Stimulated activated memory B cell treated with anti-CD40 and anti-IgM and Interleukin-4, amounts not matched to agents 10 μg/mL and 1 μg/mL and 100 μg/mL, for 72 hours (primary cell): ENCODE data around the gene TMEM81.

Source experiments
- ATAC-seq: fragments of 150-1000 bp; cut with Tn5 transposase; 2 replicates; pipeline ENCODE4 v1.10.0; 2021
- H3K27ac Mint-ChIP-seq: one replicate; pipeline ENCODE4 v1.8.0; 2022; ENCODE audit warnings: mild to moderate bottlenecking, mixed read lengths
- H3K27me3 Mint-ChIP-seq: one replicate; pipeline ENCODE4 v1.8.0; 2022; ENCODE audit warnings: mixed read lengths
- H3K36me3 Mint-ChIP-seq: one replicate; pipeline ENCODE4 v1.8.0; 2022; ENCODE audit warnings: mixed read lengths
- H3K4me1 Mint-ChIP-seq: one replicate; pipeline ENCODE4 v1.8.0; 2022; ENCODE audit warnings: mixed read lengths
- H3K4me3 Mint-ChIP-seq: one replicate; pipeline ENCODE4 v1.8.0; 2022; ENCODE audit warnings: mild to moderate bottlenecking, moderate library complexity, mixed read lengths
- H3K9me3 Mint-ChIP-seq: one replicate; pipeline ENCODE4 v1.8.0; 2022; ENCODE audit warnings: mixed read lengths

TMEM81 gene

DNA sequence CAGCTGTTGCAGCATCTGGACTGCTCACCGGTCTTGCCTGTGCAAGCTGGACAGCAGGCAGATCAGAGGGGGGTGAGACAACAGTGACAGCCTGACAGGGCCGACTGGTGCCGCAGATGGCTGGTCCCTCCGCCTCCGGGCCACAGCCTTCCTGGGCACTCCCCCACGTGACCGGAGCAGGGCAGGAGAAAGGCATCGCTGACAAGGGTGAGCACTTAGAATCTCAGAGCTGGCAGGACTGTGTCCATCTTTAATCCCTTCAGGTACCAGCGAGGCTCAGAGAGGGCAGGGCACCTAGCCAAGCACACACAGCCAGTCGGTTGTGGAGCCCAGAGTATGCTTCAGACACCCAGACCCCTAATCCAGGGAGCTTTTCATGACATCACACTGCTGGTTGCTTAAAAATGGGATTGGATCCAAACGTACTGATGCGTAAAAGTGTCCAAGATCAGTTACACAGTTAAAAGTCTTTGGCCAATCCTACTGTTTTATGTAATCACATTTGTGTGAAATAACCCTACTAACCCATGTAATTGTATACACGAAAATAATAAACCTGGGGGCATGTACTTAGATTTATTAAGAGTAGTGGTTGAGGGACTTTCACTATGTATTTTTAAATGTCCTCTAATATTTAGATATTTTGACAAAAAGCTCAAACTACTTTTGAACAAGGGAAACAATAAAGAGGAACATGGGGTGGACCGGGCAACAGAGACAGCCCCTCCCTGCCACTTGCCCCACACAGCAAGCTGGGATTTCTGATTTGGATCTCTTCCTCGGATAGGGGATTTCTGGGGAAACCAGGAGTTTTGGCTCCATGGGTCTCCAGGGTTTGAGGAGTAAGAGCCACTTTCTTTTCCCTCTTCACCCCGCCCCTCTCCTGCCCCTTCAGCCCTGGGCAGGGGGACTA is 42.0 kb downstream of the TMEM81 start:
- Mint-ChIP-seq H3K36me3 (no peaks in the 10 kb centered on the region), H3K27ac (no peak overlapping the region), H3K27me3 (peaks cover 52% of the 10 kb centered on the region), H3K4me1 (no peaks in the 10 kb centered on the region), H3K4me3 (no peak overlapping the region), H3K9me3 (no peaks in the 10 kb centered on the region)
- no peak for ATAC-seq

DNA sequence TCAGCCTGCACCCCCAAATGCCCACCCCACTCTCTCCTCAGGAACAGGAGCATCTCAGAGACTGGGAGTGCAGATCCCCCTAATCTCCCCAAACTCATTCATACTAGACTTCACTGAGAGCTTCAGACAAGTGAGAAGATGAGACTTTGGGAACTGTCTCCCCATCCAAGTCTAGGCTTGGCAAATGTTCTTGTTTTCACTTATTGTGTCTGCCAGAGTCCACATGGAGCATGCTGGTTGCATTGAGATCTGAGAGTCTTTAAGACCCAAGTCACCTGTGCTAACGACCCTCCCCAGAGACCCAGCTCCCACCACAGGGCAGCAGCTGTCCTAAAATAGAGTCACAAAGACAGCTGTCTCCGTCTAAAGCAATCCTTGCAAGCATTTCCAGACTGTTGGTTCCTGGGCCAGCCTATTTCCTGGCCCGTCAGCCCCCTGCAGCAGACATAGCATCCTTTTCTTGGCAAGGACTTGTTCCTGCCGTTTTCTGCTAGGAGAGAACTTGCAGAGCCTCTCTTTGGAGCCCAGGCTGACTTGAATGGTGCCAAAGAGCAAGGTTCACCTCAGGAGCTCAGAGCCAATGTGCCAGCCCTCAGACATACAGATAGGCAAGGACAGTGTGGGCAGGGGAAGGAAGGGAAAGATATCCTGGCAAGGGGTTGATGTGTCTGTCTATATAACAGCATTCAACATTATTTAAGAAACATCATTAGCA is 43.1 kb downstream of the TMEM81 start:
- H3K4me1 Mint-ChIP-seq, result no peaks in the 10 kb centered on the region
- no peaks in the 10 kb centered on the region for H3K9me3 Mint-ChIP-seq
- peaks cover 52% of the 10 kb centered on the region for H3K27me3 Mint-ChIP-seq
- no peak overlapping the region for H3K27ac Mint-ChIP-seq
- H3K4me3 Mint-ChIP-seq, result no peak overlapping the region
- H3K36me3 Mint-ChIP-seq, result no peaks in the 10 kb centered on the region
- ATAC-seq, result no peak

- peaks cover 6% of the 10 kb centered on the region for H3K9me3 Mint-ChIP-seq
- ATAC-seq, result no peak
- H3K27ac Mint-ChIP-seq, result no peak overlapping the region
- no peaks in the 10 kb centered on the region for H3K4me1 Mint-ChIP-seq
- no peak overlapping the region for H3K4me3 Mint-ChIP-seq
- H3K27me3 Mint-ChIP-seq, result peaks cover 29% of the 10 kb centered on the region
- H3K36me3 Mint-ChIP-seq, result no peaks in the 10 kb centered on the region
These were observed 46.0 kb downstream of the TMEM81 start for GRCh38 chr1:205038132-205038786.

DNA sequence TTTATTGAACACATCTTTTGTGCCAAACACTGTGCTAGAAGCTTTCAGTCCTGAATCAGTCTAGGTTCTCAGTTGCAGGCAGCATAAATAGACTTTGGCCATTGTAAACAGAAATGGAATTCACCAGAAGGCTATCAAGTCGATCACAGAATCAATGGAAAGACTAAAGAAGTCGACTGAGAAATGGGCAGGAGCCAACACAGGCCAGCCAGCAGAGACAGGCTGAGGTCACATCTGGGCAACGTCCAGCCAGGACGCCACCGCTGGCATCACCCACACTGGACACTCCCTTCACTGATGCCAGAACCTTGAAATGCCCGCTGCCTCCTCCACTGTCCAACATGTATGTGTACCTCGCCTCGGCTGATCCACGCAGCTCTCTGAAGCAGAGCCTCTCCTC is 46.7 kb downstream of the TMEM81 start:
- Mint-ChIP-seq H3K4me3 (no peak overlapping the region), H3K36me3 (no peaks in the 10 kb centered on the region), H3K9me3 (peaks cover 6% of the 10 kb centered on the region), H3K27me3 (peaks cover 34% of the 10 kb centered on the region), H3K27ac (no peak overlapping the region), H3K4me1 (no peaks in the 10 kb centered on the region)
- ATAC-seq, result no peak
